ENCODE measurements around the gene TTC39C. TPM values are rescaled to one million over a fixed set of nuclear protein-coding genes. Genes with fewer than 3 reads are reported as not detected.

Gene TTC39C
- total RNA-seq, 3 donors from 2014 or later = 8.1 to 14.6 (median 13.2) TPM

- H3K9me3 ChIP-seq = no peaks in the 10 kb centered on the region
- intact Hi-C loops (cut with DNase I, micrococcal nuclease) = no loop called here
- no peaks in the 10 kb centered on the region for H3K36me3 ChIP-seq (ENCODE audit: low read depth)
- no peaks in the 10 kb centered on the region for H3K4me1 ChIP-seq (ENCODE audit: low read depth)
- DNase-seq (no peak), ATAC-seq (no peak)
- H3K4me3 ChIP-seq = no peak overlapping the region
- TF ChIP-seq, protein P1, sequence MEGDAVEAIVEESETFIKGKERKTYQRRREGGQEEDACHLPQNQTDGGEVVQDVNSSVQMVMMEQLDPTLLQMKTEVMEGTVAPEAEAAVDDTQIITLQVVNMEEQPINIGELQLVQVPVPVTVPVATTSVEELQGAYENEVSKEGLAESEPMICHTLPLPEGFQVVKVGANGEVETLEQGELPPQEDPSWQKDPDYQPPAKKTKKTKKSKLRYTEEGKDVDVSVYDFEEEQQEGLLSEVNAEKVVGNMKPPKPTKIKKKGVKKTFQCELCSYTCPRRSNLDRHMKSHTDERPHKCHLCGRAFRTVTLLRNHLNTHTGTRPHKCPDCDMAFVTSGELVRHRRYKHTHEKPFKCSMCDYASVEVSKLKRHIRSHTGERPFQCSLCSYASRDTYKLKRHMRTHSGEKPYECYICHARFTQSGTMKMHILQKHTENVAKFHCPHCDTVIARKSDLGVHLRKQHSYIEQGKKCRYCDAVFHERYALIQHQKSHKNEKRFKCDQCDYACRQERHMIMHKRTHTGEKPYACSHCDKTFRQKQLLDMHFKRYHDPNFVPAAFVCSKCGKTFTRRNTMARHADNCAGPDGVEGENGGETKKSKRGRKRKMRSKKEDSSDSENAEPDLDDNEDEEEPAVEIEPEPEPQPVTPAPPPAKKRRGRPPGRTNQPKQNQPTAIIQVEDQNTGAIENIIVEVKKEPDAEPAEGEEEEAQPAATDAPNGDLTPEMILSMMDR (IDR thresholded peaks at IDR 0.05) = no peak
Observed at GRCh38 chr18:24173997-24174396, 159.4 kb downstream of the TTC39C start.

- Histone ChIP-seq H3K4me3 (no peak overlapping the region), H3K4me1 (ENCODE audit: low read depth) (no peaks in the 10 kb centered on the region), H3K9me3 (no peaks in the 10 kb centered on the region), H3K36me3 (ENCODE audit: low read depth) (no peaks in the 10 kb centered on the region)
- intact Hi-C loops (cut with DNase I, micrococcal nuclease) = no loop called here
- DNase-seq (peak in 2 of 3 donors; percentile 40 to 86), ATAC-seq (peak; percentile 78)
- TF ChIP-seq, protein P1 (IDR thresholded peaks at IDR 0.05) = peak; percentile 46
Observed at GRCh38 chr18:24176727-24177416, 162.3 kb downstream of the TTC39C start.

- no peak for ATAC-seq
Observed at GRCh38 chr18:24177499-24178133, 163.1 kb downstream of the TTC39C start.

DNA sequence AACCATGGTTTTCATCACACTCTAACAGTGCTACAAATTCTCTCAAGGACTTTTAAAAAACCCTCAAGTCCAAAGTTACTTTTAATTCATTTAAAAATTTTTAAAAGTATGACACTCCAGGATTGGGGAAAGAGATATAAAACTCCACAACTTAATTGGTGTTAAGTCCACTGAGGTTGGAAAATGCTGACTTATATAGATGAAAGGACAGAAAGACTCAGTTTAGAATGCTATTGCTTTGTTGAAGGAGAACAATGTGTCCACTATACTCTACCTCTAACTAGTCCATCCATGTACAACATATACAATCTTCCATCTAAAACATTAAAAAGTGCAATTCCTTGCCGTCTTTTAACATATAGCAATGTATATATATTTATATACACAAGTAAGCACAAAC lies 165.5 kb downstream of the TTC39C start:
- intact Hi-C loops (cut with DNase I, micrococcal nuclease) = no loop called here
- Histone ChIP-seq H3K36me3 (ENCODE audit: low read depth) (no peaks in the 10 kb centered on the region), H3K4me3 (no peak overlapping the region), H3K9me3 (no peaks in the 10 kb centered on the region), H3K4me1 (ENCODE audit: low read depth) (no peaks in the 10 kb centered on the region)
- TF ChIP-seq, protein P1 (IDR thresholded peaks at IDR 0.05) = no peak
- ATAC-seq (no peak), DNase-seq (no peak)

More at GRCh38 chr18:24177499-24178133, 163.1 kb downstream of the TTC39C start:
- intact Hi-C loops (cut with DNase I, micrococcal nuclease) = no loop called here
- Histone ChIP-seq H3K36me3 (ENCODE audit: low read depth) (no peaks in the 10 kb centered on the region), H3K4me3 (no peak overlapping the region), H3K9me3 (no peaks in the 10 kb centered on the region), H3K4me1 (ENCODE audit: low read depth) (no peaks in the 10 kb centered on the region)
- TF ChIP-seq, protein P1 (IDR thresholded peaks at IDR 0.05) = no peak
- no peak for DNase-seq

- TF ChIP-seq, protein P1 (IDR thresholded peaks at IDR 0.05) = no peak
- Histone ChIP-seq H3K4me1 (ENCODE audit: low read depth) (no peaks in the 10 kb centered on the region), H3K9me3 (no peaks in the 10 kb centered on the region), H3K4me3 (no peak overlapping the region), H3K36me3 (ENCODE audit: low read depth) (no peaks in the 10 kb centered on the region)
- no peak for ATAC-seq
- DNase-seq = no peak
- intact Hi-C loops (cut with DNase I, micrococcal nuclease) = no loop called here
Observed at GRCh38 chr18:24181806-24182205, 167.3 kb downstream of the TTC39C start.

Other genes starting within 250 kb of the TTC39C start
- 1 to 10 TPM in 1 of 3 donors, under 1 TPM in 2; 0.41 to 1.4 (median 0.48) TPM for gene CABYR, start 124.3 kb downstream of the TTC39C start, total RNA-seq

Data from mucosa of descending colon (tissue), 3 donors.